K562 (cell line): ENCODE data around the gene KRT28. TPM values are rescaled to one million over a fixed set of nuclear protein-coding genes. Genes with fewer than 3 reads are reported as not detected.
A peak's percentile ranks its signal among the peaks of the same experiment; 100 is the strongest.

Experiments used
- CBFB ChIP-seq: sonication (generic); formaldehyde crosslinking; IDR thresholded peaks from 2 replicates; pipeline ENCODE4 v1.4.0; 2020; ENCODE audit warnings: mild to moderate bottlenecking, missing genetic modification reagents
- CEBPG ChIP-seq, 3 experiments: fragments of 200-800 bp in 1 of 3; sonication (Bioruptor generic) in 1 of 3; sonication (generic) in 1 of 3; formaldehyde crosslinking in 1 of 3; IDR thresholded peaks in 2 of 3; conservative IDR thresholded peaks in 1 of 3; 2 replicates each; pipeline versions ENCODE4 v1.6.1 to v1.8.0; 2016 to 2022; ENCODE audit warnings: missing compliant biosample characterization in 2 of 3, missing genetic modification characterization in 2 of 3, mild to moderate bottlenecking in 1 of 3, missing genetic modification reagents in 1 of 3
- DPF2 ChIP-seq: fragments of 450-650 bp; IDR thresholded peaks from 2 replicates; pipeline ENCODE4 v1.6.1; 2016
- ELF4 ChIP-seq: fragments of 450-650 bp; formaldehyde crosslinking; IDR thresholded peaks from 2 replicates; pipeline ENCODE4 v1.4.0; 2022; ENCODE audit warnings: missing genetic modification characterization
- FIP1L1 ChIP-seq: fragments of 200-400 bp; formaldehyde crosslinking; IDR thresholded peaks from 2 replicates; pipeline ENCODE4 v1.6.1; 2018; ENCODE audit warnings: mild to moderate bottlenecking, low read depth, low read length; ENCODE audit not compliant: poor library complexity, severe bottlenecking
- HLTF ChIP-seq: fragments of 450-650 bp; IDR thresholded peaks from 2 replicates; pipeline ENCODE4 v1.6.1; 2016
- KLF1 ChIP-seq: fragments of 450-650 bp; IDR thresholded peaks from 2 replicates; pipeline ENCODE4 v1.6.1; 2016; ENCODE audit warnings: missing genetic modification characterization, missing compliant biosample characterization
- MCM3 ChIP-seq: fragments of 450-650 bp; IDR thresholded peaks from 2 replicates; pipeline ENCODE4 v1.6.1; 2016
- MEIS2 ChIP-seq: fragments of 450-650 bp; IDR thresholded peaks from 2 replicates; pipeline ENCODE4 v1.6.1; 2014; ENCODE audit warnings: mild to moderate bottlenecking; ENCODE audit not compliant: partially characterized antibody
- RBM14 ChIP-seq: fragments of 200-400 bp; formaldehyde crosslinking; IDR thresholded peaks from 2 replicates; pipeline ENCODE4 v1.6.1; 2018; ENCODE audit warnings: low read depth, mild to moderate bottlenecking, low read length, moderate library complexity, borderline replicate concordance; ENCODE audit not compliant: insufficient read depth
- SREBF2 ChIP-seq: sonication (generic); formaldehyde crosslinking; IDR thresholded peaks from 2 replicates; pipeline ENCODE4 v1.4.0; 2020; ENCODE audit warnings: mild to moderate bottlenecking, missing genetic modification reagents
- TARDBP ChIP-seq: fragments of 450-650 bp; IDR thresholded peaks from 2 replicates; pipeline ENCODE4 v1.6.1; 2016
- ZKSCAN3 ChIP-seq: fragments of 250-450 bp; sonication (Bioruptor Pico); IDR thresholded peaks from 2 replicates; pipeline ENCODE4 v1.4.0; 2020
- ZNF212 ChIP-seq: fragments of 450-650 bp; formaldehyde crosslinking; IDR thresholded peaks from 2 replicates; pipeline ENCODE4 v1.4.0; 2020; ENCODE audit warnings: mild to moderate bottlenecking
- ZNF696 ChIP-seq: fragments of 250-450 bp; sonication (Bioruptor Pico); conservative IDR thresholded peaks from 2 replicates; pipeline ENCODE4 v1.4.0; 2020; ENCODE audit warnings: mild to moderate bottlenecking, moderate library complexity
- polyA plus RNA-seq, 8 experiments: library from polyadenylated mRNA; depleted of rRNA in 4 of 8; stranded (reverse) in 5 of 8; unstranded in 3 of 8; fragments of >200 nt; fragmentation: Nextera tagmentation in 2 of 8; fragmentation: Illumina TruSeq in 1 of 8; extraction: Ambion mirVana in 2 of 8; extraction: Trizol in 1 of 8; gene quantifications; 2 replicates each; pipeline versions ENCODE4 v1.2.1 to v1.2.3, GENCODE V29; 2011 to 2014; ENCODE audit warnings: inconsistent platforms in 1 of 8, missing spikeins in 1 of 8
- total RNA-seq, 7 experiments: library from RNA; depleted of rRNA in 6 of 7; stranded (reverse); fragments of >200 nt in 6 of 7; fragmentation: Illumina TruSeq in 2 of 7; extraction: Trizol in 2 of 7; gene quantifications; 2 replicates each; pipeline versions ENCODE4 v1.2.1 to v1.2.3, GENCODE V29; 2011 to 2021; ENCODE audit warnings: low replicate concordance in 1 of 7
- TF ChIP-seq, protein P1 (sequence below), 2 experiments: fragments of 150-350 bp in 1 of 2; IDR thresholded peaks; 2 replicates each; pipeline ENCODE4 v1.6.1; 2012 to 2016; ENCODE audit warnings: low read depth in 2 of 2, low read length in 2 of 2, mild to moderate bottlenecking in 1 of 2, moderate library complexity in 1 of 2
- TF ChIP-seq, protein P2 (sequence below): fragments of 250-450 bp; sonication (Bioruptor Pico); IDR thresholded peaks from 2 replicates; pipeline ENCODE4 v1.5.0; 2021
- TF ChIP-seq, protein P3 (sequence below): fragments of 450-650 bp; IDR thresholded peaks from 2 replicates; pipeline ENCODE4 v1.6.1; 2017; ENCODE audit warnings: antibody characterized with exemption, mild to moderate bottlenecking

KRT28 gene
- total and polyA plus RNA-seq, 9 of the 15 experiments (the other 6 are each of a cell fraction or from before 2014, with no cell fraction given) = not detected

DNA sequence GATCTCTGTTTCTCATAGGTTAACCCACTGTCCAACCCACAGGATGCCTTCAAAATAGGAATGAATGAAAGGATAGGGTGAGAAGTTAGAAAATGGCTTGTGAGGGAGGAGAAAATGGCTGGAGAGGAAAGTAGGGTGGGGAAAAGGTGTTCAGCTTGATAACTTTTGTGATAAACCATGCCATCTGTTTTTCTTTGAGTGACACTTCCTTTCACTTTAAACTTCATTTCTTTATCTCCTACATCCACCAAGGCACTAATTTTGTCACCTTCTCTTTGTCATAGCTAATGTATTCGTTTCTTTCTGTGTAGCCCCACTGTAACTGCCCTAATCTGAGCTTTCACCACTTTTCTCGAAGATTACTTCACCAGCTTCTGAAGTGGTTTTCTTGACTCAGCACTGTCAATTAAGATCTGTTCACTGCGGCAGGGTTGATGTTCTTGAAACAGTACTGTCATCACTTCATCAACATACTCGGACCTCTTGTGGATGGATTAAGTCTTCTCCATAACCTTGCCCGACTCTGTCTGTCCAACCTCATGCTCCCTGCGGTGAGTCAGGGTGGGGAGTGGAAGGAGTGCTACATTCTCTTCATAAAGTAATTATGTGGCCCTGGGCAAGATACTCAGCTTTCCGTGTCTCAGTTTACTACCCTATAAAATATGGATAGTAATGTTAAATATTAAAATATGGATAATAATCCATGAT, 28.1 kb upstream of the KRT28 start (continued):
- TF ChIP-seq, protein P1, sequence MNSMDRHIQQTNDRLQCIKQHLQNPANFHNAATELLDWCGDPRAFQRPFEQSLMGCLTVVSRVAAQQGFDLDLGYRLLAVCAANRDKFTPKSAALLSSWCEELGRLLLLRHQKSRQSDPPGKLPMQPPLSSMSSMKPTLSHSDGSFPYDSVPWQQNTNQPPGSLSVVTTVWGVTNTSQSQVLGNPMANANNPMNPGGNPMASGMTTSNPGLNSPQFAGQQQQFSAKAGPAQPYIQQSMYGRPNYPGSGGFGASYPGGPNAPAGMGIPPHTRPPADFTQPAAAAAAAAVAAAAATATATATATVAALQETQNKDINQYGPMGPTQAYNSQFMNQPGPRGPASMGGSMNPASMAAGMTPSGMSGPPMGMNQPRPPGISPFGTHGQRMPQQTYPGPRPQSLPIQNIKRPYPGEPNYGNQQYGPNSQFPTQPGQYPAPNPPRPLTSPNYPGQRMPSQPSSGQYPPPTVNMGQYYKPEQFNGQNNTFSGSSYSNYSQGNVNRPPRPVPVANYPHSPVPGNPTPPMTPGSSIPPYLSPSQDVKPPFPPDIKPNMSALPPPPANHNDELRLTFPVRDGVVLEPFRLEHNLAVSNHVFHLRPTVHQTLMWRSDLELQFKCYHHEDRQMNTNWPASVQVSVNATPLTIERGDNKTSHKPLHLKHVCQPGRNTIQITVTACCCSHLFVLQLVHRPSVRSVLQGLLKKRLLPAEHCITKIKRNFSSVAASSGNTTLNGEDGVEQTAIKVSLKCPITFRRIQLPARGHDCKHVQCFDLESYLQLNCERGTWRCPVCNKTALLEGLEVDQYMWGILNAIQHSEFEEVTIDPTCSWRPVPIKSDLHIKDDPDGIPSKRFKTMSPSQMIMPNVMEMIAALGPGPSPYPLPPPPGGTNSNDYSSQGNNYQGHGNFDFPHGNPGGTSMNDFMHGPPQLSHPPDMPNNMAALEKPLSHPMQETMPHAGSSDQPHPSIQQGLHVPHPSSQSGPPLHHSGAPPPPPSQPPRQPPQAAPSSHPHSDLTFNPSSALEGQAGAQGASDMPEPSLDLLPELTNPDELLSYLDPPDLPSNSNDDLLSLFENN (IDR thresholded peaks at IDR 0.05; ENCODE audit: low read depth in 2 of 2, low read length in 2 of 2) = peak in 1 of 2 experiments; percentile 75; a peak in 2 of 4 replicates
- TF ChIP-seq ZNF696 (CRISPR knock-in tag) = no peak
- TF ChIP-seq MCM3 = no peak
- TF ChIP-seq, protein P2, sequence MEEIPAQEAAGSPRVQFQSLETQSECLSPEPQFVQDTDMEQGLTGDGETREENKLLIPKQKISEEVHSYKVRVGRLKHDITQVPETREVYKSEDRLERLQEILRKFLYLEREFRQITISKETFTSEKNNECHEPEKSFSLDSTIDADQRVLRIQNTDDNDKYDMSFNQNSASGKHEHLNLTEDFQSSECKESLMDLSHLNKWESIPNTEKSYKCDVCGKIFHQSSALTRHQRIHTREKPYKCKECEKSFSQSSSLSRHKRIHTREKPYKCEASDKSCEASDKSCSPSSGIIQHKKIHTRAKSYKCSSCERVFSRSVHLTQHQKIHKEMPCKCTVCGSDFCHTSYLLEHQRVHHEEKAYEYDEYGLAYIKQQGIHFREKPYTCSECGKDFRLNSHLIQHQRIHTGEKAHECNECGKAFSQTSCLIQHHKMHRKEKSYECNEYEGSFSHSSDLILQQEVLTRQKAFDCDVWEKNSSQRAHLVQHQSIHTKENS (CRISPR knock-in tag) = no peak
- no peak for TF ChIP-seq RBM14
- no peak for TF ChIP-seq KLF1 (tag)
- peak; percentile 98 for TF ChIP-seq DPF2
- TF ChIP-seq CEBPG (CRISPR knock-in tag; IDR thresholded peaks at IDR 0.05) = peak; percentile 82
- peak; percentile 89 for TF ChIP-seq CEBPG (tag; conservative IDR thresholded peaks at IDR 0.05 in 1 of 2, IDR thresholded peaks at IDR 0.05 in 1 of 2)
- no peak for TF ChIP-seq CBFB (CRISPR knock-in tag)
- peak; percentile 99 for TF ChIP-seq MEIS2
- peak; percentile 91 for TF ChIP-seq HLTF
- TF ChIP-seq TARDBP = no peak; the same call in 1 of the 2 replicates
- no peak for TF ChIP-seq ZKSCAN3 (CRISPR knock-in tag)
- no peak for TF ChIP-seq SREBF2 (CRISPR knock-in tag)
- TF ChIP-seq ELF4 = no peak
- TF ChIP-seq ZNF212 (CRISPR knock-in tag) = no peak
- TF ChIP-seq, protein P3, sequence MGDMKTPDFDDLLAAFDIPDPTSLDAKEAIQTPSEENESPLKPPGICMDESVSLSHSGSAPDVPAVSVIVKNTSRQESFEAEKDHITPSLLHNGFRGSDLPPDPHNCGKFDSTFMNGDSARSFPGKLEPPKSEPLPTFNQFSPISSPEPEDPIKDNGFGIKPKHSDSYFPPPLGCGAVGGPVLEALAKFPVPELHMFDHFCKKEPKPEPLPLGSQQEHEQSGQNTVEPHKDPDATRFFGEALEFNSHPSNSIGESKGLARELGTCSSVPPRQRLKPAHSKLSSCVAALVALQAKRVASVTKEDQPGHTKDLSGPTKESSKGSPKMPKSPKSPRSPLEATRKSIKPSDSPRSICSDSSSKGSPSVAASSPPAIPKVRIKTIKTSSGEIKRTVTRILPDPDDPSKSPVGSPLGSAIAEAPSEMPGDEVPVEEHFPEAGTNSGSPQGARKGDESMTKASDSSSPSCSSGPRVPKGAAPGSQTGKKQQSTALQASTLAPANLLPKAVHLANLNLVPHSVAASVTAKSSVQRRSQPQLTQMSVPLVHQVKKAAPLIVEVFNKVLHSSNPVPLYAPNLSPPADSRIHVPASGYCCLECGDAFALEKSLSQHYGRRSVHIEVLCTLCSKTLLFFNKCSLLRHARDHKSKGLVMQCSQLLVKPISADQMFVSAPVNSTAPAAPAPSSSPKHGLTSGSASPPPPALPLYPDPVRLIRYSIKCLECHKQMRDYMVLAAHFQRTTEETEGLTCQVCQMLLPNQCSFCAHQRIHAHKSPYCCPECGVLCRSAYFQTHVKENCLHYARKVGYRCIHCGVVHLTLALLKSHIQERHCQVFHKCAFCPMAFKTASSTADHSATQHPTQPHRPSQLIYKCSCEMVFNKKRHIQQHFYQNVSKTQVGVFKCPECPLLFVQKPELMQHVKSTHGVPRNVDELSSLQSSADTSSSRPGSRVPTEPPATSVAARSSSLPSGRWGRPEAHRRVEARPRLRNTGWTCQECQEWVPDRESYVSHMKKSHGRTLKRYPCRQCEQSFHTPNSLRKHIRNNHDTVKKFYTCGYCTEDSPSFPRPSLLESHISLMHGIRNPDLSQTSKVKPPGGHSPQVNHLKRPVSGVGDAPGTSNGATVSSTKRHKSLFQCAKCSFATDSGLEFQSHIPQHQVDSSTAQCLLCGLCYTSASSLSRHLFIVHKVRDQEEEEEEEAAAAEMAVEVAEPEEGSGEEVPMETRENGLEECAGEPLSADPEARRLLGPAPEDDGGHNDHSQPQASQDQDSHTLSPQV = peak; percentile 77
- no peak for TF ChIP-seq FIP1L1
